ENCODE measurements around the gene TIMP2. TPM values are rescaled to one million over a fixed set of nuclear protein-coding genes. Genes with fewer than 3 reads are reported as not detected.
"Not testable (repeated sequence)": the region's sequence is repeated elsewhere in the genome, so short reads cannot be mapped to it uniquely, and the experiment has no call there.

TIMP2 gene
- total RNA-seq, 1 experiment from 2014 or later: 29.0 TPM

DNA sequence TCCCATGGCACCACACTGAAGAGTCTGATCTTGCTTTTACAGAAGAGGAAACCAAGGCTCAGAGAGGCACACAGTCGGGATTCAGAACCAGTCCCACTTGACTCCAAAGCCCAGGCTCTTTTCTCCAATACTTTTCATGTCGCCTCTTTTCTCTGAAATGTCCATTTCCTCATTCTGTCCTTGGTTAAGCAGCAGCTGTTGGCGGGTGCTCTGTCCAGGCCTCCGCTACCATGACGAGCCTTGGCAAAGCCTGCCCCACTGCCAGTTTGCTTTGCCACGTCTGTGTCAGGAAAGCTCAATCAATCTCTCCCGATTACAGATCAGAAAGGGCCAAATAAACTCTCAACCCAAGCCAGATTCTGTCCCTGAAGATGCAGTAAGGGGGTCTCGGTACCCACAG lies 13.1 kb downstream of the TIMP2 start:
- Mint-ChIP-seq H3K27me3 (ENCODE audit: low read depth) (no peaks in the 10 kb centered on the region), H3K36me3 (ENCODE audit: insufficient read depth in 1 of 3, low read depth in 3 of 3) (peaks cover 0 to 5% (median 2%) of the 10 kb centered on the region in 3 experiments; a peak in 4 of 7 replicates), H3K27ac (no peak overlapping the region), H3K4me3 (no peak overlapping the region), H3K9me3 (no peaks in the 10 kb centered on the region), H3K4me1 (peaks cover 15 to 20% of the 10 kb centered on the region in 2 experiments)
- no peak overlapping the region for H3K23ac ChIP-seq (ENCODE audit: insufficient read length, low read depth, low read length)
- H3K4me2 ChIP-seq (ENCODE audit: insufficient read depth, insufficient read length, low read length): no peak overlapping the region
- no peak overlapping the region for H3K18ac ChIP-seq (ENCODE audit: insufficient read length, low read depth, low read length)
- no peak overlapping the region for H2BK12ac ChIP-seq (ENCODE audit: insufficient read length, low read depth, low read length)
- H2BK120ac ChIP-seq (ENCODE audit: low read depth, low read length, poor library complexity, severe bottlenecking): no peak overlapping the region
- H3K9ac ChIP-seq (ENCODE audit: extremely low read depth, insufficient read length, low read length): no peak overlapping the region
- no peaks in the 10 kb centered on the region for H3K9me3 ChIP-seq (ENCODE audit: control insufficient read depth, low read depth, low read length)
- TF ChIP-seq, protein P1, sequence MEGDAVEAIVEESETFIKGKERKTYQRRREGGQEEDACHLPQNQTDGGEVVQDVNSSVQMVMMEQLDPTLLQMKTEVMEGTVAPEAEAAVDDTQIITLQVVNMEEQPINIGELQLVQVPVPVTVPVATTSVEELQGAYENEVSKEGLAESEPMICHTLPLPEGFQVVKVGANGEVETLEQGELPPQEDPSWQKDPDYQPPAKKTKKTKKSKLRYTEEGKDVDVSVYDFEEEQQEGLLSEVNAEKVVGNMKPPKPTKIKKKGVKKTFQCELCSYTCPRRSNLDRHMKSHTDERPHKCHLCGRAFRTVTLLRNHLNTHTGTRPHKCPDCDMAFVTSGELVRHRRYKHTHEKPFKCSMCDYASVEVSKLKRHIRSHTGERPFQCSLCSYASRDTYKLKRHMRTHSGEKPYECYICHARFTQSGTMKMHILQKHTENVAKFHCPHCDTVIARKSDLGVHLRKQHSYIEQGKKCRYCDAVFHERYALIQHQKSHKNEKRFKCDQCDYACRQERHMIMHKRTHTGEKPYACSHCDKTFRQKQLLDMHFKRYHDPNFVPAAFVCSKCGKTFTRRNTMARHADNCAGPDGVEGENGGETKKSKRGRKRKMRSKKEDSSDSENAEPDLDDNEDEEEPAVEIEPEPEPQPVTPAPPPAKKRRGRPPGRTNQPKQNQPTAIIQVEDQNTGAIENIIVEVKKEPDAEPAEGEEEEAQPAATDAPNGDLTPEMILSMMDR (conservative IDR thresholded peaks at IDR 0.05): no peak
- no CpG with 5 or more reads among the region's 8 CpGs for WGBS (ENCODE audit: extremely low coverage, insufficient read length, low lambda C conversion rate)
- H2BK15ac ChIP-seq (ENCODE audit: low read depth, low read length): no peak overlapping the region
- no peak overlapping the region for H2AK5ac ChIP-seq (ENCODE audit: insufficient read length, low read length)
- H3K14ac ChIP-seq (ENCODE audit: insufficient read depth, low read length): no peak overlapping the region
- 0 out of 2 replicates have a peak, but pooled peaks cover 2% of the 10 kb centered on the region for H3K79me2 ChIP-seq (ENCODE audit: insufficient read depth, low read length)
- no peaks in the 10 kb centered on the region for H3K27me3 ChIP-seq (ENCODE audit: insufficient read depth, low read length)
- no peaks in the 10 kb centered on the region for H3K23me2 ChIP-seq (ENCODE audit: insufficient read length, low read depth, low read length, poor library complexity, severe bottlenecking)
- H3T11ph ChIP-seq (ENCODE audit: low read length): no peak overlapping the region
- no peak overlapping the region for H3K27ac ChIP-seq (ENCODE audit: insufficient read length, low read depth, low read length)
- no peak overlapping the region for H4K91ac ChIP-seq (ENCODE audit: insufficient read length, low read depth, low read length)
- no peak for DNase-seq
- H3K56ac ChIP-seq (ENCODE audit: insufficient read length, low read depth, low read length): no peak overlapping the region
- H2BK5ac ChIP-seq (ENCODE audit: insufficient read length, low read length): no peak overlapping the region
- no peak overlapping the region for H4K8ac ChIP-seq (replicated peaks; ENCODE audit: insufficient read length, low read depth, low read length)
- H3K4me1 ChIP-seq (ENCODE audit: insufficient read depth, low read length): peaks cover 4% of the 10 kb centered on the region; the same call in 1 of the 2 replicates
- no peak overlapping the region for H2BK20ac ChIP-seq (ENCODE audit: low read depth, low read length, poor library complexity, severe bottlenecking)
- H4K5ac ChIP-seq (ENCODE audit: insufficient read length, low read depth, low read length): no peak overlapping the region
- H3K4ac ChIP-seq (ENCODE audit: low read depth, low read length): no peak overlapping the region
- H4K20me1 ChIP-seq (ENCODE audit: control insufficient read depth, insufficient read depth, insufficient read length): peaks cover 3% of the 10 kb centered on the region
- no peaks in the 10 kb centered on the region for H3K79me1 ChIP-seq (ENCODE audit: insufficient read depth, low read depth, low read length, poor library complexity, severe bottlenecking)
- H2AFZ ChIP-seq (ENCODE audit: low read length): no peak overlapping the region

DNA sequence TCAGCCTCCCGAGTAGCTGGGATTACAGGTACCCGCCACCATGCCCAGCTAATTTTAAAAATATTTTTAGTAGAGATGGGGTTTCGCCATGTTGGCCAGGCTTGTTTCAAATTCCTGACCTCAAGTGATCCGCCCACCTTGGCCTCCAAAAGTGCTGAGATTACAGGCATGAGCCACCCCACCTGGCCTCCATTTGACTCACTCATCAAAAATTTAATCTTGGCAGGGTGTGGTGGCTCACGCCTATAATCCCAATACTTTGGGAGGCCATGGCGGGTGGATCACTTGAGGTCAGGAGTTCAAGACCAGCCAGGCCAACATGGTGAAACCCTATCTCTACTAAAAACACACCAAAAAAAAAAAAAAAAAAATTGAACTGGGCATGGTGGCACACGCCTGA lies 13.6 kb downstream of the TIMP2 start:
- H3K4me2 ChIP-seq (ENCODE audit: insufficient read depth, insufficient read length, low read length); H3K9me3 Mint-ChIP-seq; H2BK20ac ChIP-seq (ENCODE audit: low read depth, low read length, poor library complexity, severe bottlenecking): not testable (repeated sequence)

More for the DNA sequence above, 13.6 kb downstream of the TIMP2 start:
- H3K4ac ChIP-seq (ENCODE audit: low read depth, low read length); H3K4me1 ChIP-seq (ENCODE audit: insufficient read depth, low read length); H2BK5ac ChIP-seq (ENCODE audit: insufficient read length, low read length); H3K27ac ChIP-seq (ENCODE audit: insufficient read length, low read depth, low read length); H2BK12ac ChIP-seq (ENCODE audit: insufficient read length, low read depth, low read length); H4K20me1 ChIP-seq (ENCODE audit: control insufficient read depth, insufficient read depth, insufficient read length); H3K23ac ChIP-seq (ENCODE audit: insufficient read length, low read depth, low read length); H3K14ac ChIP-seq (ENCODE audit: insufficient read depth, low read length); H4K5ac ChIP-seq (ENCODE audit: insufficient read length, low read depth, low read length); H3K27ac Mint-ChIP-seq; H3K4me3 Mint-ChIP-seq; H3K27me3 ChIP-seq (ENCODE audit: insufficient read depth, low read length); H3K9ac ChIP-seq (ENCODE audit: extremely low read depth, insufficient read length, low read length); H2BK120ac ChIP-seq (ENCODE audit: low read depth, low read length, poor library complexity, severe bottlenecking); DNase-seq; H3K18ac ChIP-seq (ENCODE audit: insufficient read length, low read depth, low read length); H2AFZ ChIP-seq (ENCODE audit: low read length); H4K91ac ChIP-seq (ENCODE audit: insufficient read length, low read depth, low read length); H3K79me2 ChIP-seq (ENCODE audit: insufficient read depth, low read length); H3K27me3 Mint-ChIP-seq (ENCODE audit: low read depth); H3K9me3 ChIP-seq (ENCODE audit: control insufficient read depth, low read depth, low read length); H2AK5ac ChIP-seq (ENCODE audit: insufficient read length, low read length); H4K8ac ChIP-seq (replicated peaks; ENCODE audit: insufficient read length, low read depth, low read length); H3K79me1 ChIP-seq (ENCODE audit: insufficient read depth, low read depth, low read length, poor library complexity, severe bottlenecking); H3K56ac ChIP-seq (ENCODE audit: insufficient read length, low read depth, low read length); H2BK15ac ChIP-seq (ENCODE audit: low read depth, low read length); H3K36me3 Mint-ChIP-seq (ENCODE audit: insufficient read depth in 1 of 3, low read depth in 3 of 3); H3T11ph ChIP-seq (ENCODE audit: low read length); H3K23me2 ChIP-seq (ENCODE audit: insufficient read length, low read depth, low read length, poor library complexity, severe bottlenecking): not testable (repeated sequence)
- WGBS (ENCODE audit: extremely low coverage, insufficient read length, low lambda C conversion rate): no CpG with 5 or more reads among the region's 7 CpGs
- peaks cover 13 to 18% of the 10 kb centered on the region in 2 experiments for H3K4me1 Mint-ChIP-seq

All from H9 (cell line).